Activated B cell treated with CpG ODN at 0.5 μM for 24 hours (primary cell): Measurements from ENCODE around the gene BNC2. TPM values are rescaled to one million over a fixed set of nuclear protein-coding genes. Genes with fewer than 3 reads are reported as not detected.

ENCODE experiments used
- ATAC-seq: fragments of 200-7000 bp; cut with Tn5 transposase; one replicate; pipeline ENCODE4 v1.10.0; 2021; ENCODE audit warnings: low read depth, mild to moderate bottlenecking, moderate library complexity
- CTCF ChIA-PET: fragments of 350-600 bp; sonication (Branson Sonifier 250); formaldehyde crosslinking; loops from one replicate; lab custom pipeline; 2021; ENCODE audit warnings: antibody characterized with exemption; lab: Charles Lee
- POLR2A ChIA-PET: fragments of 350-600 bp; sonication (Branson Sonifier 250); formaldehyde crosslinking; loops from one replicate; lab custom pipeline; 2021; ENCODE audit warnings: antibody characterized with exemption; lab: Charles Lee
- DNase-seq: peaks from one replicate; pipeline ENCODE4 v3.0.0; 2022
- H3K27ac Mint-ChIP-seq: one replicate; pipeline ENCODE4 v1.8.0; 2020; ENCODE audit warnings: mixed read lengths
- H3K27me3 Mint-ChIP-seq: one replicate; pipeline ENCODE4 v1.8.0; 2021; ENCODE audit warnings: mixed read lengths
- H3K36me3 Mint-ChIP-seq: one replicate; pipeline ENCODE4 v1.8.0; 2021; ENCODE audit warnings: low read depth, mixed read lengths
- H3K4me1 Mint-ChIP-seq: one replicate; pipeline ENCODE4 v1.8.0; 2021; ENCODE audit warnings: mixed read lengths
- H3K4me3 Mint-ChIP-seq: one replicate; pipeline ENCODE4 v1.8.0; 2020; ENCODE audit warnings: mild to moderate bottlenecking, mixed read lengths
- H3K9me3 Mint-ChIP-seq: one replicate; pipeline ENCODE4 v1.8.0; 2020; ENCODE audit warnings: mixed read lengths
- intact Hi-C: fragments of 100-400 bp; cut with micrococcal nuclease; formaldehyde crosslinking; loops from one replicate; pipeline ENCODE4 v1.15.1; 2024
- total RNA-seq: library from RNA; stranded (reverse); gene quantifications from 2 replicates; pipeline ENCODE4 v1.2.3, GENCODE V29; 2022
- TF ChIP-seq, protein P1 (sequence below): fragments of 200-600 bp; IDR thresholded peaks from one replicate; pipeline ENCODE4 v1.8.0; 2022; ENCODE audit warnings: antibody characterized with exemption, mild to moderate bottlenecking

Gene BNC2
- total RNA-seq, 1 donor from 2014 or later: not detected

DNA sequence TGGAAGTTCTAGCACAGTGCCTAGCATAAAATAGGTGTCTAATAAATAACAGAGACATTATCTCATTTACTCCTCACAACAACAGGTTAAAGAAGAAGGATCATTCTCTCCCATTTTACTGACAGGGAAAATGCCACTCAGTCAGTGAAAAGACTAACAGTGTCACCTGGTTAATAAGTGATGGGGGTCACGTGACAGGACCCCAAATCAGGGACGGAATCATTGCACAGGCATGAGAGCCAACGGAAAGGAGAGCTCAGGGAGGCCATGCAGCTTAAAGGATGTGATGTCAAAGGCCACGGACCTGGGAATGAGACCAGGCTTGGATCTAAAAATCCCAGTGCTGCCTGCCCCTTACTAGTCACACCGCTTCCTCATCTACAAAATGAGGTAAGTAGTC lies 101.2 kb downstream of the BNC2 start:
- Mint-ChIP-seq H3K27me3 (no peaks in the 10 kb centered on the region), H3K4me3 (no peak overlapping the region), H3K9me3 (peaks cover 2% of the 10 kb centered on the region), H3K27ac (no peak overlapping the region), H3K36me3 (no peaks in the 10 kb centered on the region), H3K4me1 (no peaks in the 10 kb centered on the region)
- ATAC-seq: no peak
- intact Hi-C loops: no loop called here
- POLR2A ChIA-PET: no interaction called here
- TF ChIP-seq, protein P1, sequence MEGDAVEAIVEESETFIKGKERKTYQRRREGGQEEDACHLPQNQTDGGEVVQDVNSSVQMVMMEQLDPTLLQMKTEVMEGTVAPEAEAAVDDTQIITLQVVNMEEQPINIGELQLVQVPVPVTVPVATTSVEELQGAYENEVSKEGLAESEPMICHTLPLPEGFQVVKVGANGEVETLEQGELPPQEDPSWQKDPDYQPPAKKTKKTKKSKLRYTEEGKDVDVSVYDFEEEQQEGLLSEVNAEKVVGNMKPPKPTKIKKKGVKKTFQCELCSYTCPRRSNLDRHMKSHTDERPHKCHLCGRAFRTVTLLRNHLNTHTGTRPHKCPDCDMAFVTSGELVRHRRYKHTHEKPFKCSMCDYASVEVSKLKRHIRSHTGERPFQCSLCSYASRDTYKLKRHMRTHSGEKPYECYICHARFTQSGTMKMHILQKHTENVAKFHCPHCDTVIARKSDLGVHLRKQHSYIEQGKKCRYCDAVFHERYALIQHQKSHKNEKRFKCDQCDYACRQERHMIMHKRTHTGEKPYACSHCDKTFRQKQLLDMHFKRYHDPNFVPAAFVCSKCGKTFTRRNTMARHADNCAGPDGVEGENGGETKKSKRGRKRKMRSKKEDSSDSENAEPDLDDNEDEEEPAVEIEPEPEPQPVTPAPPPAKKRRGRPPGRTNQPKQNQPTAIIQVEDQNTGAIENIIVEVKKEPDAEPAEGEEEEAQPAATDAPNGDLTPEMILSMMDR: no peak
- CTCF ChIA-PET: no interaction called here
- no peak for DNase-seq

DNA sequence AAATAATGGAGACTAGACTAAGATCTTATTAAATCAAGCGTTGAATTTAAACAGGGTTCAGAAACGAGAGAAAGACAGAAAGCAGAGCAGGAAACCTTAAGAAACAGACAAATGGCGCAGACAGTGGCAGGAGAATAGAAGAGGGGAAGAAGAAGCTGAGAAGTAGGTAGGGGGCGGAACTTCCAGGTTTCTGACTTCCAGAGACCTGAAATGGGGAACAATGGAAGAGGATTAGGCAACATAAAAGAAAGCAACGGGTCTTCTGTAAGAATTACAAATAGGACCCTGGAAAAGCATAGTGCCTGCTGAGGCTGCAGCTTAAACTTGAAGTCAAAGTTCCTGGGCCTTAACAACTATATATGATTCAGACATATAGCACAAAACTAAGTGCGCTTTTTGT lies 101.7 kb downstream of the BNC2 start:
- ATAC-seq: no peak
- H3K27ac Mint-ChIP-seq: no peak overlapping the region
- H3K9me3 Mint-ChIP-seq: peaks cover 2% of the 10 kb centered on the region
- ChIA-PET POLR2A (no interaction called here), CTCF (no interaction called here)
- H3K4me1 Mint-ChIP-seq: no peaks in the 10 kb centered on the region
- TF ChIP-seq, protein P1: no peak
- H3K36me3 Mint-ChIP-seq: no peaks in the 10 kb centered on the region
- intact Hi-C loops: no loop called here
- no peak overlapping the region for H3K4me3 Mint-ChIP-seq
- H3K27me3 Mint-ChIP-seq: no peaks in the 10 kb centered on the region
- DNase-seq: no peak

DNA sequence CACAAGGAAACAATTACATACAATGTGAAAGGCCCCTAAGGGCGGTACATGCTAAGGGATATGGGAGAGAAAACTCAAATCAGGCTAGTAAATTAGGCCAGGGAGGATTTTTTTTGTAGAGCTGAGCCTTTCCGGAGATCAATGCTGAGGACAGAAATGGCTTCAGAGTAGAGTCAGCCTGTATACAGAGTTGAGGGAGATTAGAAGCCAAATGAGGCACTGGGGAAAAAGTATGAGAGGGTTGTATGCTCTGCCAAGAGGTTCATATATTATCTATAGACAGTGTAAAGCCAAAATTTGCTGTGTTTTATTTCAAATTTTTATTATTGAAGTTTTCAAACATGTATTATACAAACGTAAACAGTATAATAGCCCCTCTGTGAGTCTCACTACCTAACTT lies 103.1 kb downstream of the BNC2 start:
- no peak for ATAC-seq
- Mint-ChIP-seq H3K27ac (no peak overlapping the region), H3K27me3 (no peaks in the 10 kb centered on the region), H3K4me3 (no peak overlapping the region), H3K4me1 (no peaks in the 10 kb centered on the region), H3K36me3 (no peaks in the 10 kb centered on the region), H3K9me3 (peaks cover 2% of the 10 kb centered on the region)
- TF ChIP-seq, protein P1: no peak
- DNase-seq: no peak
- CTCF ChIA-PET: no interaction called here
- POLR2A ChIA-PET: no interaction called here
- intact Hi-C loops: no loop called here

DNA sequence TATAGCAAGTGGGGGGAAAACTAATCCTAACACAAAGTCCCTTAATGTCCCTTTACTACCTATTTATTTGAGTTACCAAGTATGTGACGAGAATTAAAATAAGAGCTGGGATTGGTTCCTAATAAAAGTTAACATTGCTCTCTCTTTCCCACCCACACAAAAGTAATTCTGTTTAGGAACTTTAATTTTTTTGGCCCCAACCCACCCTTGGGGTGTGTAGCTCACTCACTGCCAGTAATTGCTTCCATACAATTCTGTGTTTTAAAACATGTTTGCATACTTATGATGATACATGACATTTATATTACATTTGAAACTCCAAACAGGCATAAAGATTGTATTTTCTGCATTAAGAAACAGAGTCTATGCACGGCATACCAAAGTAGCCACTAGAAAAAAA lies 106.5 kb downstream of the BNC2 start:
- ChIA-PET CTCF (no interaction called here), POLR2A (no interaction called here)
- ATAC-seq (no peak), DNase-seq (no peak)
- H3K9me3 Mint-ChIP-seq: peaks cover 2% of the 10 kb centered on the region
- no peaks in the 10 kb centered on the region for H3K36me3 Mint-ChIP-seq
- no peaks in the 10 kb centered on the region for H3K27me3 Mint-ChIP-seq
- H3K4me3 Mint-ChIP-seq: no peak overlapping the region
- no peaks in the 10 kb centered on the region for H3K4me1 Mint-ChIP-seq
- TF ChIP-seq, protein P1: no peak
- intact Hi-C loops: no loop called here
- H3K27ac Mint-ChIP-seq: no peak overlapping the region

DNA sequence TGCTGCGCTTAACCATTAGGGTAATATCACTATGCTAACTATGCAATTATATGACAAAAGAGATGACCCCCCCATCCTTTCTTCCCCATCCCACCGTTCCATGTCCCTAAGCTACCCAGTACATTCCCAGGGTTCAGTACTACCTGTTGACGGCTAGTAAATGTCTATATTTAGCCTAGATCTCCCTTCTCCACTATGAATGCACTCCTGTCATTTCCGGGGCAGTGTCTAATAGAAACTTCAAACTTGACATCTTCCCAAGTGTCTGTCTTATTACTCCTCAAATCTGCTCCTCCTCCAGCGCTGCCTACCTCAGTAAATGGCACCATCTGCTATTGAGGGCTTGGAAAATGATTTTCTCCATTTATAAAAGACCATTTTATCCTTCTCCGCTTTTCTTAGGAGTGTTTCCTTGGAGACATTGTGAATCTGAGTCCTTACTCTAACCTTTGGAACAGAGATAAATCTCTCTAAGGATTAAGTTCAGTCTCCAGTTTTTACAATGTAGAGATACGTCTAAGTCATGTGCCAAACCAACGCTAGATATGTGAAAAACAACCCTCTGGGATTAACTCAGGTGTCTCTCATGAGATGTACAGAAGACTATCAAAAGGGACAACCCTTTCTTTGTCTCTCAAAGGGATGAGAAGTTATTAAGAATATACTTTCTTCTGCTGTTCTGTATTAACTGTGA lies 114.9 kb downstream of the BNC2 start:
- ChIA-PET POLR2A (no interaction called here), CTCF (no interaction called here)
- DNase-seq (no peak), ATAC-seq (no peak)
- Mint-ChIP-seq H3K9me3 (peaks cover 7% of the 10 kb centered on the region), H3K27me3 (no peaks in the 10 kb centered on the region), H3K27ac (no peak overlapping the region), H3K36me3 (no peaks in the 10 kb centered on the region), H3K4me1 (no peaks in the 10 kb centered on the region), H3K4me3 (no peak overlapping the region)
- intact Hi-C loops: no loop called here
- TF ChIP-seq, protein P1: no peak
